ENCODE results near the gene FRMPD3.

DNA sequence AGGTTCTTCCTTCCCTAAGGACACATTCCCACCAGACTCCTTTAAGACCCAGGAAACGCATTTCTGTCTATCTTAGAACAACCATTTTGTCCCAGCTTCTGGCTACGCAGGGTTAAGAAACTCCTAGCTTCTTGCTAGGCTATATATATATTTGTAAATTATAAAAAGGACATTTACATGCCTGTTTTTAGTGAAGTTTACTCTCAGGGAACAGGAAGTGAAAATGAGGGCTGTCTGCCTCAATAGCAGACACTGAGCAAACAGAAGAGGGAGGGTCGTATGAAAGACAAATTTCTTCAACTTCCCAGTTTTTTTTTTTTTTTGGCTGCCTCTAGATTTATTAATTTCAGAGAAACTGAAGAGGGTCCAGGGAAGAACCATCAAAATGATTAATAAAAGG is 9.3 kb upstream of the FRMPD3 start:
- TF ChIP-seq POLR2A (IDR thresholded peaks at IDR 0.05; ENCODE audit: low read length) (no peak), GATA1 (IDR thresholded peaks at IDR 0.05; ENCODE audit: low read depth, low read length) (no peak)
